ENCODE data around the gene CDHR3.

CDHR3 gene

DNA sequence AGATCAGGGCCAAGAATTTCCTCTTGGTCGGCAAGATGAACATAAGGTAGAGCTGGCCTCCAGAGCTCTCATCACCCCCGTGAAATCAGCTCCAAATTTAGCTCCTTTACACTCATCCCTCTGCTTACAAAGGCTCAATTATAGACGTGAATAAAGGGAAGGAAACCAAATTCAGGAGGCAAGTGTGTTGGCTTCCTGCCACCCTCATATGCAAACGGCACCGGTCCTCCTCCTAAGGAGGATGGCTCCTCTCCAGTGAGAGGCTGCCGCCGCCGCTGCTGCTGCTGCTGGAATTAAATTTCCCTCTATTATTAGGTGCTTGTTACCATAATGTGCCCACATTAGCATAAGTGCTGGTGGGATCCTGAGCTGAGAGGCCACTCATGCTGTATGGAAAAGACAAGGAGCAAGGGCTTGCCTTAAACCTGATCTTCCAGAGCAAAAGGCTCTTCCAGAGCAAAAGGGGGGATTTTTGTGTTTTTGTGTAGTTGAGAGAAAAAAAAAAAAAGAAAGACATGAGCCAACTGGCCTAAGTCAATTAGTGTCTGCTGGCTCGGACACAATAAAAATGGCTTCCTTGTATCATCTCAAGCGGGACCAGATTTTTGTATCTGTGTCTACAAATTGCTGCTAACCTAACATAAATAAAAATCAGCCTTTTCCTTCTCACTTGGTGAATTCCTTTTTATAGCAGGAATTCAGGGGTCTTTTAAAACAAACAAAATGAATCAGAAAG, 68.4 kb downstream of the CDHR3 start:
- no peak for DNase-seq

- no peak for DNase-seq
Measured at GRCh38 chr7:106032295-106032694, 69.2 kb downstream of the CDHR3 start.

DNA sequence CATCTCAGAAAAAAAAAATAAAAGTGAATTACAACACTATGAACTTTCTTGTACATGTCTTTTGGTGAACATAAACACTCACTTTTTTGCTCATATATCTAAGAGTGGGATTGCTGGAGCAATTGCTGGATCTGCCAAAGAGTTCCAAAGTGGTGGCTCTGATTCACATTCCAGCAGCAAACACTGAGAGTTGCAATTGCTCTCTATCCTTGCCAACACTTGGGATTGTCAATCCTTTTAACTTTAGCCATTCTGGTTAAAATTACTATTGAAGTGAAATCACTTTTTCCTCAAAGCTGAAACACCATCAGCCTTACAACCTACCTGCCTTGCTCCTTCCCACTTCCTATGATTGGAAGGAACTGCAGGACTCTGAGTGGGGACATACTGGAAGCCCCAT, 70.7 kb downstream of the CDHR3 start:
- DNase-seq = no peak

DNA sequence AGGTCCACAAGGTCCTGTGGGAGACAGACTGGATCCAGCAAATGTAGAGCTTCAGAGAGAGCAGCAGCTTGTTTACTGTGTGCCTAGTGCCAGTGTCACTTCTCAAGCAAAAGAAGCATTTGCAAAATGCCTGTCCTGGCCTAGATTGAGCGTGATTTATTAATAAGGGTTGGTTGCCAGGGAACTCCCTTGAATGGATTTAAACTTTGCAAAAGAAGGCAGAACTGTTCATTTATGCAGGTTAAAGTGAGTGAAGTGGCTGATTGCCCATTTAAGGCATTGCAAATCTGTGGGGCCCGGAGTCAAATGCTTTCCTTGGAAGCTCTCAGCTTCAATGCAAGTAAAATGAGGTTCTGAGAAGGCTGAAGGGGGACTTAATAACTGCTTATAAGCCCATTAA, 71.3 kb downstream of the CDHR3 start:
- DNase-seq = no peak

DNA sequence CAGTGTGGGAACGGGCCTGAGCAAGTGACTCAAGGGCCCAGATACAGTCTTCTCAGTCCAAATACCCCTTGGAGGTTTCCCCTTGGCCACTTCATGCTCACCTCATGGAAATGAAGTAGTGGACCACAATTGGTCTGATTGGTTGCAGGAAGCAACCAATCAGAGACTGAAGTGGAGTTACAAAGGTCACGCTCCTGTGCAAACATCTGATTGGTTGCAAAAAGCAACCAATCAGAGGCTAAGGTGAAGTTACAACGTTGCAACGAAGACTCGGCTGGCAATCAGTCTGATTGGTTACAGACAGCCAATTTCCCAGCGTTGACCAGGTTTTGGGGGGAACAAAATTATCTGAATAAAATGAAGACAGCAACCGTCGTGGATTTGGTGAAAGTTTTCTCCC, 72.5 kb downstream of the CDHR3 start:
- no peak for DNase-seq

DNA sequence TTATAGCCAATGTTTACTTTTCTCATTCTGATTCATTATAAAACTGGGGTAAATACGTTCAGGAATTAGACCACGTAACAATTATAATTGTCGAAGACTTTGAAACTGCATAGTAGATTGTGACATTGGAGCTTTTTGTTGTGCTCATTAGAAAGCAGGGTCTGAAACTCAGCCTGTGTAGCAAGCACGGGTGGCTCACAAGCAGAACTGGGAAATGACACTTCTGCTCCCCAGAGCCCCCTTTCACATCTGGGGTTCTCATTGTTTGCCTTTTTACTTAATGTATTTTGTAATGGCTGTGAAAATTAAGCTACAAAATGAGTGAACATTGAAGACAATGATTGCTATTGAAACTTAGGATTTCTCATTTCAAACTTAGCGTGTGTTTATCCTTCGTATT, 72.9 kb downstream of the CDHR3 start:
- DNase-seq = no peak

DNA sequence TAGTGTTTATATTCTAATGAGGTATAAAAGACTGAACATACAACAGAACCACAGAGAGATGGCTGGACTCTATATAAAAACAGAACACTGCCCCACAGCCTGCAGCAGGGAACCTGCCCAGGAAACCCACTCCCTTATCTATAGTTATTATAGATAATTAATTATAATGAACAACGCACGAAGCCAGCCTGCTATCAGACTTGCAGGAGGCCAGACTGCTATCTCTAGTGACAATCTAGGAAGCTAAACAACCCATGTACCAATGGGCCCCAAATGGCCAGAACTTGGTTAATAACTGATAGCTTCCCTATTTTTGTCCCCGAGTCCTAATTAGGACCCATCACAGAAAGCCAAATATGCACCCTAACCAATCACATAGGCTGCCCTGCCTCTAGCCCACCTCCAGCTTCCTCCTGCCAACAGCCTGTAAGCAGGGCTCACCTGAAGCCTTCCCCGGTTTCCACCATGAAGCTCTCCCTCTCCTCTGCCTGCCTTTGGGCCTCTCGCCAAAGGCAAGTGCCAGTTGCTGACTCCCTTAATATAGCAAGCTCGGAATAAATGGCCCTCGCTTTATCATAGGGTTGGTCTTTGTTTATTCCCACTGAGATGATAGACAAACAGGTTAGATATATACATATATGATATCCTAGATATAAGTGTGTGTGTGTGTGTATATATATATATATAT, 74.6 kb downstream of the CDHR3 start:
- no peak for DNase-seq

GRCh38 chr7:106038289-106038688, 75.2 kb downstream of the CDHR3 start:
- DNase-seq = no peak

GRCh38 chr7:106038916-106039315, 75.9 kb downstream of the CDHR3 start:
- no peak for DNase-seq

- DNase-seq = no peak
Measured at GRCh38 chr7:106039486-106040060, 76.5 kb downstream of the CDHR3 start.

GRCh38 chr7:106041140-106041717, 78.2 kb downstream of the CDHR3 start:
- no peak for DNase-seq

- no peak for DNase-seq
Measured at GRCh38 chr7:106042196-106042611, 79.1 kb downstream of the CDHR3 start.

DNA sequence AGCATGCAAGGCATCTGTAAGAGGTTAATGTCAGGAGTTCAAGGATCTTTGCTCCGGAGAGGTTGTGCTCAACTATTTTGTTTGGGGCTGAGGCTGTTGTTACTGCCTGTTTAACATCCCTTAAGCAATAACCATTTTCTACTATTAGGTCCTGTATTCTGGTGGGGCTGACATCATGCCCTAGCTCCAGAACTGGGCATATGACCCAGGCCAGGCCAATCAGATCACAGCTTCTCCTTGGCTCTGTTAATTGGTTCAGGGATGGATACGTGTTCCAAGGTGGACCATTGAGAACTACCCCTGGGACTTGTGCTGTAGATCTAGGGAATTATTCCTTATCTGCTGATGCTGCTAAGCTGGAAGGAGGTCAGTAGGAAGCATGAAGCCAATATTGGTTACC, 82.1 kb downstream of the CDHR3 start:
- DNase-seq = no peak

DNA sequence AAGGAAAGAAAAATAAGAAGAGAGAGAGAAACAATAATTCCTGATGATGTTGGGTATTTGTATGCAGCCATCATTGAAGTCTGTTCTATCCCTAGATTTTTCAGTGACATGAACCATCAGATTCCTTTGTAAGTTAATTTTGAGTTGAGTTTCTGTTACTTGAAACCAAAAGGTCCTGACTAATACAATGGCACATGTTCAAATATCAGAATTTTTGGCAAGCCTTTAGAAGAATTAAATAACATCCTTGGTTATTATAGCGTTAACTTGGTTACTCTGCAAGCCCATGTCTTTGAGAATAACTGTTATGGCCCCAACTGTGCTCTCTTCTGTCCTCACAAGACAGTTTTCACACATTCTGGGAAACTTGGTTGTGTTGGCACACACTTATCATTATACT, 82.5 kb downstream of the CDHR3 start:
- no peak for DNase-seq

DNA sequence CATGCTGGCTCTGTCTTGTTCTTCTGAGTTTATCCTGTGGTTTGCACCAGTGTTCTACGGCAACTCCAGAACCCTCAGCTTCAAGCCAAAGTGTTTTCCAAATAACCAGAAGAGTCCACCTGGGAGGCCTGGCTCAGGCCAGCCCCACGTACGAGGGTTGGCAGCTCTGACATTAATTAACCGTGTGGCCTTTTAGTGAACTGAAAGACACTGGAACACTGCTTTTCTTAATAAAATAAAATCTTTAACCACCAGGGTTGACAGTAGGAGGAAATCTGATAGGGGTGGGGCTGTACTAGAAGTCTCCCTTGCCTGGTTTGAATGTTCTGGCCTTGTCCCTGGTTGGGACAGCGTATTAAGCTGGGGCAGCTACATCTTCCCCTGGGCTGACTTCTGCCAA, 84.1 kb downstream of the CDHR3 start:
- no peak for DNase-seq

GRCh38 chr7:106047818-106048705, 85.0 kb downstream of the CDHR3 start:
- no peak for DNase-seq

- DNase-seq = no peak
Measured at GRCh38 chr7:106048706-106049020, 85.6 kb downstream of the CDHR3 start.

DNA sequence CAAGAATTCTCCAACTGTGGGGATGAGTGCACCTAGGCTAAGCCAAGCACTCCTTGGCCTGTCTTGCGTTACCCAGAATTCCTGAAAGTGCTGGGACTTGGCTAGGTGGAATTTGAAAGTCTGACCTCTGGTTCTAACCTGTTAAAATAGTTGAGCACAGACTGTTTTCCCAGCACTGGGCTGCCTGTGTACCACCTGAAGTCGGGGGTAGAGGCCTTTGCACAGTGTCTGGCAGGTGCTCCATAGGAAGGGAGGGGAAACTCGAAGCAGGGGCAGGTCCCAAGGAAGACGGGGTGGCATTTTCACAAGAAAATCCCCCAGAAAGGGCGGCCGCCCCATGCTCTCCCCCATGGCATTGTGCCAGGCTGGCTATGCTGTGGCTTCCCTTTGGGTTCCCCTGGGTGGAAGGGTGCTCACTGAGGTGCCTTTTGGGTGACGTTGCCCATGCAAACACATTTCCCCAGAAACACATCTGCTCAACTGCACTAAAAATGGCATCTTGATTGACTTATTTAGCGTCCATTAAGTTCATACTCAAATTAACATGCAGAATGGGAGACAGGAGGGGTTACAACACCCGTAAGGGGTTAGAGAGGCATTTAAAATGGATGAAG, 86.2 kb downstream of the CDHR3 start:
- no peak for DNase-seq

DNA sequence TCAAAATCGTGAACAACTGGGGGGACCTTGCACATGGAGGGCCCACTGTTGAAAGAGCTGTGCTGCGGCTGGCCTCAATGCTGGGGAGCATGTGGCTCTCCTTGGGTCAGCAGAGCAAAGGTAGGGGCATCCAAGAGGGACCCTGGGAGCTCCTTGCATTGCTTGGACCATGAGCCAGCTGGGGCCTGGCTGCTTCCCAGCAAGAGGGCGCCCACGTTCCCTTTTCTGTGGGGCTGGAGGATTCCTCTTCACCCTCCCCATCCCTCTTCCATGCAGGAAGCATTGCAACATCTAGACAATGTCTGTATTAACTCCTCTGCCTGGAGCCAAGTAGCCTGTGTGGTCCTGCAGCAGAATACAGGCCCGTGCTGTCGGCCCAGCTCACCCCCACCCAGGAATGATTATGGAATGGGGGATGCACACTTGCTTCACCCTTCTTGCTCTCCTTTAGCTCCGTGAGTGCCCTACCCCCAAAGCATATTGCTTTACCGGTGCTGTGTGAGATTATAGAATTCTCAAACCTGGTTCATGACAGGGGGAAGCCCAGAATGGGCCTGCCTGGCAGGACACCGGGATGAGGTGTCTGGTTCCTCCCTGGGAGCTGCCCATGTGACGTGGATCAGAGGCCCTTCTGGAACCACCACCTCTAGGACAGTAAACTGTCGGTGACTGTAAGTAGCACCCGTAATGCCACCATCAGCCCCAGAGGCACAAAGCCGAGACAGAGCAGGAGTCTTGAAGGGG, 87.1 kb downstream of the CDHR3 start:
- no peak for DNase-seq

GRCh38 chr7:106050746-106051117, 87.7 kb downstream of the CDHR3 start:
- DNase-seq = no peak

DNA sequence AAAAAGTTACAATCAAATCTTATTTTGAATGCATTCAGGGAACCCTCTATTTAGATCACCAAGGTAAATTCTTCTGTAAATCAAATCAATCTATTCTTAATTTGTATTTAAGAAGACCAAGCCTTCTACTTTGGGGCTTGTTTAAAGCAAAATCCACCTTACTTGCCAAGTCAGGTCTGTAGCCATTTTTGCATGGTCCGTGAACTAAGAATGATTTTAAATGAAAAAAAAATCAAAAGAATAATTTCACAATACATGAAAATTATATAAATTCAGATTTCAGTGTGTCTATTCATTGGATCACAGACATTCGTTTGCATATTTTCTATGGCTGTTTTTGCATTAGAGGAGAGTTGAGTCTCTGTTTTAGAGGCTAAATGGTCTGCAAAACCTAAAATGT, 89.6 kb downstream of the CDHR3 start:
- no peak for DNase-seq

DNA sequence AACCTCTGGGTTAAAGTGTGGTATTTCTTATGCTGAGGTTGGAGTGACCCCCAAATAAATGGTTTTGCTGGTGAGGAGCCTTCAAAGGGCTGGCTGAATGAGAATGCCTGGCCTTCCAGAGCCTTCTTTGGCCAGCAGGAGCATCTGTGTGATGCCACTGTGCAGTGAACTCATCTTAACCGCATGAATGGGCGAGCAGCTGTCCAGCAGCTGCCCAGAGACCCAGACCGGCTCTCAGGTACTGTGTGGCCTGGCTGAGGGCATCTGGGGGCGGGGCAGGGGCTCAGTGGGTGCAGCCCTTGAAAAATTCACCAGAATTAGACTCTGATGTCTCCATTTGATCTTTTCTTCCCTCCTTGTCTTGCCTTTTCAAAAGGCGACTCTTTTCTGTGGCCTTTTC, 90.0 kb downstream of the CDHR3 start:
- no peak for DNase-seq

All from NCI-H774 (cell line).